Heart left ventricle (tissue), 13 donors: ENCODE data around the gene IL1R2.

Experiments
- CTCF ChIP-seq, 12 donors: fragments of 200-600 bp; sonication (generic) in 4 of 12; IDR thresholded peaks; one replicate each; pipeline versions ENCODE4 v1.5.0 to v1.8.0; 2018 to 2022; ENCODE audit warnings: antibody characterized with exemption in 12 of 12, mild to moderate bottlenecking in 5 of 12
- POLR2A ChIP-seq, 2 donors: fragments of 450-650 bp; IDR thresholded peaks; one replicate each; pipeline ENCODE4 v1.6.1; 2017; ENCODE audit warnings: antibody characterized with exemption in 2 of 2, mild to moderate bottlenecking in 2 of 2, moderate library complexity in 2 of 2
- donor health status: ischemic (EF 13 %, LVEDD 7.1; RV severe dilation, severe dysfunction).
- donor health status: DM: no; HTN: yes; CAD: no.
- donor health status: DM: no; HTN: no; CAD: no.
- donor health status: ischemic (EF 25% LVEDD 6.9; RV normal size, moderate dysfunction).
- donor health status: ischemic (EF 25% LVEDD 5.7; RV mildly dilated, moderate dysfunction).
- donor health status: ischemic (EF 35%, LVEDD 5.7; RV mildly dilated, moderate dysfunction).
- donor health status: nonischemic (EF 11% LVEDD 7.7; RV severe dilation, severe dysfunction).
- donor health status: DM: yes; HTN: yes; CAD: no.
- donor health status: PGD.
- donor health status: ischemic (EF 29% LVEDD 5.4; RV normal size, mild dysfunction).
- donor health status: nonischemic (EF 23%, LVEDD 6.1; RV moderate dilation, normal function).

DNA sequence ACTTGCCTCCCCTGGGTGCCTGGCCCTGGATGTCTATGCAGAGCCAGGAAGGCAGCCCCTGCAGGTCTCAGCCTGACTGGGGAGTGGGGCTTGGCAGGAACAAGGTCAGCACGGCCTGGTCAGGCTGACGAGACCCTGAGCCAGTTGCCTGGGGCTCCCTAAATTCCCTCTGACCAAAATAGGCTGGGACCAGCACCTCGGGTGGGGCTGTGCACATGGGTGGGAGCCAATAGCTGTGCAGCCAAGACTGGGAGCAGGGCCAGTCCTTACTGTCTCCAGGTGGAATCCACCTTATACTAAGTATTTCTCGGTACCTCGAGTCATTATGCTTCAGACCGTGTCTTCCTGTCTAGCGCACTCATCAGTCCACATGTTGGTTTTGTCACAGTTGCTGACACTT, 11.4 kb upstream of the IL1R2 start:
- no peak for TF ChIP-seq CTCF (IDR thresholded peaks at IDR 0.05)
- TF ChIP-seq POLR2A (IDR thresholded peaks at IDR 0.05) = no peak
